GM12865 (cell line): ENCODE data around the gene TUBB4B.

Source experiments
- DNase-seq: peaks from one replicate; pipeline ENCODE4 v3.0.0; 2010; ENCODE audit warnings: low read depth
- H3K4me3 ChIP-seq: 2 replicates; pipeline ENCODE4 v1.5.1; 2011; ENCODE audit warnings: mild to moderate bottlenecking, low read depth, low read length, control low read depth
- CTCF ChIP-seq: IDR thresholded peaks from 2 replicates; pipeline ENCODE4 v1.5.1; 2011; ENCODE audit warnings: low read length, control low read depth, low read depth, inconsistent platforms; ENCODE audit not compliant: insufficient read depth; ENCODE audit errors: missing control alignments

TUBB4B gene

GRCh38 chr9:137227054-137227852 lies 13.8 kb upstream of the TUBB4B start, which contains the start of gene RNF224:
Gene RNF224, plus strand, starts transcription at chr9:137227502. Its CDS starts 834 bp downstream, at chr9:137228336.
- peak; percentile 94 for TF ChIP-seq CTCF
- peak; percentile 88 for DNase-seq
- H3K4me3 ChIP-seq = no peak within 1 kb of the TSS

- no peak overlapping the region for H3K4me3 ChIP-seq
- no peak for DNase-seq
Observed at GRCh38 chr9:137227853-137228505, 13.1 kb upstream of the TUBB4B start.

DNA sequence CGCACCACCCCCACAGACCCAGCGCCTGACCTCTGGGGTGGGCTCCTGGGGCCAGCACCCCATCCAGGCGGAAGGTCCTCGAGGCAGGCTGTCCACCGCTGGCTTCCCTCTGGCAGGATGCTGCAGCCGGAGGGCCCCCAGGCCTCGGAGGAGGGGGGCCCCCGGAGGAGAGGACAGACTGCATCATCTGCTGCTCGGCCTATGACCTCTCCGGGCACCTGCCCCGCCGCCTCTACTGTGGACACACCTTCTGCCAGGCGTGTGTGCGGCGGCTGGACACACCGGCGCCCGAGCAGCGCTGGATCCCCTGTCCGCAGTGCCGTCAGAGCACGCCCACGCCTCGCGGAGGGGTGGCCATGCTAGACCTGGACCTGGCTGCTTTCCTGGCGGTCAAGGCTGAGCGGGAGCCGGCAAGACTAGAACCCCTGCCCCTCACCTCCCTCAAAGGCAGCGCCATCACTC lies 12.6 kb upstream of the TUBB4B start:
- no peak for TF ChIP-seq CTCF
- H3K4me3 ChIP-seq = no peak overlapping the region

More at GRCh38 chr9:137227853-137228505, 13.1 kb upstream of the TUBB4B start:
- TF ChIP-seq CTCF = no peak

DNA sequence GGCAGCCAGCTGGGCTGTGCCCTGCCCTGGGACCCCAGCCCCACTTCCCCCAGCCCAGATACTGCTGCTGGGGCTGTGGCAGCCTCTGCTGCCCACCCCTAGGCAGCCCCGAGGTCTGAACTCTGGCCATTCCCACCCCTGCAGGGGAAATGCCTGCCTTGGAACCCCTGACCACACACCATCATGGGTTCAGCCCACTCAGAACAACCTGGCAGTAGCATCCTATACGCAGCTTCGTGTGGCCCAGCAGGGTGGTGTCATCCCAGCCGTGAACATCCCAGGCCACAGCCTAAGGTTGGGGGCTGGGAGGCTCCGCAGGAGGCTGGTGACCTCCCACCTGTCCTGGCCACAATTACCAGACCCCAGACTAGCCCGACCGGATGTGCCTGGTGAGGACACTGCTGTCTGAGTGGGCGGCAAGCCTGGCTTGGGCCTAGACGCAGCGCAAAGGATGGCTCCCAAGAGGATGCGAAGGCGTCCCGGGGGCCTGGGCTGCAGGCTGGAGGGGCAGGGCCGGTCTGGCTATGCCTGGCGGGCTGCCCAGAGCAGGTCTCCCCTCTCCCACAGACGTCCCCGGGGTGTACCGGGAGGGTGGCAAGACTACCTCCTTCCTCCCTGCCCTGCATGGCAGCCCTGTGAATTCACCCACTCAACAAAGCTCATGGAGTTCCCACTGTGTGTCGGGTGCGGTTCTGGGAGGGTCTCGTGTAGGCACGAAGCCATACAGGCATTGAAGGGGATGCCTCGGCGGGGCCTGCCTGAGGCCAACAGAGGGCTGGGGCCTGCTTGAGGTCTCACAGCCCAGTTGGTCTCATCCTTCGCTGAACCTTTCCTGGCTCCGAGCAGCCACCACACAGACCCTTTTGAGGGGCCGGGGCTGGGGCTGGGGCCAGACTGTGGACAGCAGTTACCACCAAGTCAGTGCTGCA lies 11.9 kb upstream of the TUBB4B start:
- no peak for TF ChIP-seq CTCF
- no peak overlapping the region for H3K4me3 ChIP-seq
- no peak for DNase-seq

More for the DNA sequence above, 12.6 kb upstream of the TUBB4B start:
- DNase-seq = no peak

DNA sequence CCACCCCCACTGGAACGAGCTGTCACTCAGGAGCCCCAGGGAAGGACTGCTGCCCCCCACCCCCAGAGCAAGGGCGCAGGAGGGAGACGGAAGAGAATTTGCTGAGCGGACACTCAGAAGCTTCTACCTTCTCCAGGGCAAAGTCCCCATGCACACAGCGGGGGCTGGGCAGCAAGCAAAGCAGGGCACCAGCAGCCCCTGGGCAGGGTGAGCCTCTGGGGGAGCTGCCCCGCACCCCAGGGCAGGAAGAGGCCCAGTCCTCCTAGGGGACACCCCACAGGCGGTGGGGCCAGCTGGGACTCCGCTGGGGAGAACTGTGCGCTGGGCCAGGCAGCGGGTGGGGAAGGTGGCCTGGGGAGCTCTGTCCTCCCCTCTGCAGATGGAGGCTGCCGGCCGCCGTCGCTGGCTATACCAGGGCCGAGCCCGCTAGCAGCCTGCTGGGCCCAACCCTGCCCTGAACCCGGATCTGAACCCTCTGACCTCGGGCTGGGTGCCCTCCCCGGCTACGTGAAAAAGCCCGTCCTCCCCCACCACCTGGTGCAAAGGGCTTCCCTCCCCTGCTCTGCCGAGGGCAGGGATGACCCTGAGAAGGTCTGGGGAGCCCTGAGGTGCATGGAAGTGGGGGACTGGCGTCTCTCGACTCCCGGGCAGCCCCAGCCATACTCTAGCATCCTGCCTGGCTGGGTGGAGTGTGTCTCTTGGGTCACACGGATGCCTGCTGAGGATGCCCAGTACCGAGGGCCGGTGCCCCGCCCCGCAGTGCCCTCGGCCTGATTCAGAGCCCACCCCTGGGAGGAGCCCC lies 11.0 kb upstream of the TUBB4B start:
- TF ChIP-seq CTCF = no peak
- no peak for DNase-seq
- no peak overlapping the region for H3K4me3 ChIP-seq

DNA sequence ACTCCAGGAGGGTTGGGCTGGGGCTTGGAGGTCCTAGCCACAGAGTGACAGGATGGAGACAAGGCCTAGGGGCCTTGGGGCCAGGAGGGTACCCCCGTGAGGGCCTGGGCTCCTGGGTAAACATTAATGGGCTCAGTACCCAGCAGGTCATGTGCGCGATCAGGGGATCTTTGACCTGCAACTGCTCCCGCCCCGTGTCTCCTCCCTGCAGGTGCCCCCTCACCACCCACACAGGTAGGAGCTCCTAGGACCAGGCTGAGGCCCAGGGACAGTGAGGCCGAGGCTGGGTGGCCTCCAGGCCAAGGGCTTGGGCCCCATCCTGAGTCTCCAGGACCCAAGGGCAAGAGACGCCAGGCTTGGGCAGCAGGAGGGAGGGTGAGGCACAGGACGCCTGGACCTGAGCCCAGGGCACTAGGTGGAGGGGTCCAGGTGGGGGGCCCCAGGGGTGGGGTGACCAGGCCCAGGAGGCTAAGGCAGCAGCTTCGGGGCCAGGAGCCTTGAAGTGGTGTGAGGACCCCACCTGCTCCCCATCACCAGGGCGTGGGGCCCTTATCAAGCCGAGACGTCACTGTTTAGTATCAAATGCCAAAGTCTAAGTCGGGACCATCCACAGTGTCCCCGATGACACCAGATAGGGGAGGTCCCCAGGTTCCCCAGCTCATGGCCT lies 10.2 kb upstream of the TUBB4B start, which contains the start of gene SLC34A3:
Gene SLC34A3, plus strand, starts transcription at position 197 of the 667 bp plus-strand sequence. CDS start 802 bp downstream, outside the sequence.
- H3K4me3 ChIP-seq = no peak within 1 kb of the TSS
- TF ChIP-seq CTCF = no peak

More for the DNA sequence above, 10.2 kb upstream of the TUBB4B start, which contains the start of gene SLC34A3:
- no peak for DNase-seq
